Measurements from ENCODE around the gene RNF224. TPM values are rescaled to one million over a fixed set of nuclear protein-coding genes. Genes with fewer than 3 reads are reported as not detected.
A peak's percentile ranks its signal among the peaks of the same experiment; 100 is the strongest.

The RNF224 gene
- polyA plus RNA-seq, 4 donors, result 0.03 to 83.7 TPM; not detected in 2

- WGBS, 3 donors, result 91 to 95% (median 93%) methylated on average over 20 to 22 of the region's 22 CpGs
- FAIRE-seq, result no peak
- Histone ChIP-seq H3K27me3 (ENCODE audit: control insufficient read depth in 3 of 3, insufficient read depth in 3 of 3, low read length in 3 of 3) (no peaks in the 10 kb centered on the region), H3K36me3 (ENCODE audit: control insufficient read depth in 3 of 3, insufficient read depth in 2 of 3, low read depth in 1 of 3, low read length in 3 of 3) (peaks cover 0 to 61% (median 3%) of the 10 kb centered on the region in 3 donors), H3K4me3 (ENCODE audit: low read depth in 1 of 3, low read length in 3 of 3) (no peak overlapping the region), H3K9me3 (ENCODE audit: control insufficient read depth in 2 of 2, insufficient read depth in 1 of 2, low read depth in 1 of 2, low read length in 1 of 2) (no peaks in the 10 kb centered on the region), H3K27ac (ENCODE audit: low read depth in 1 of 3, low read length in 2 of 3) (no peak overlapping the region), H3K4me1 (ENCODE audit: control insufficient read depth in 3 of 3, insufficient read depth in 2 of 3, low read depth in 1 of 3, low read length in 2 of 3) (peaks cover 0 to 25% (median 0%) of the 10 kb centered on the region in 3 donors)
- no peak for DNase-seq
These were observed 11.9 kb upstream of the RNF224 start for GRCh38 chr9:137215196-137215986.

GRCh38 chr9:137216188-137216965 lies 10.9 kb upstream of the RNF224 start:
- H3K4me1 ChIP-seq (ENCODE audit: control insufficient read depth in 3 of 3, insufficient read depth in 2 of 3, low read depth in 1 of 3, low read length in 2 of 3), result peaks cover 0 to 25% (median 0%) of the 10 kb centered on the region in 3 donors
- peaks cover 0 to 61% (median 3%) of the 10 kb centered on the region in 3 donors for H3K36me3 ChIP-seq (ENCODE audit: control insufficient read depth in 3 of 3, insufficient read depth in 2 of 3, low read depth in 1 of 3, low read length in 3 of 3)
- DNase-seq, result no peak

GRCh38 chr9:137217276-137218211 lies 9.8 kb upstream of the RNF224 start:
- Histone ChIP-seq H3K4me3 (ENCODE audit: low read depth in 1 of 3, low read length in 3 of 3) (peak overlapping the region; percentile 17 to 65 (median 39)), H3K9me3 (ENCODE audit: control insufficient read depth in 2 of 2, insufficient read depth in 1 of 2, low read depth in 1 of 2, low read length in 1 of 2) (no peaks in the 10 kb centered on the region), H3K27ac (ENCODE audit: low read depth in 1 of 3, low read length in 2 of 3) (peak overlapping the region; percentile 57 to 95 (median 86)), H3K36me3 (ENCODE audit: control insufficient read depth in 3 of 3, insufficient read depth in 2 of 3, low read depth in 1 of 3, low read length in 3 of 3) (peaks cover 0 to 57% (median 3%) of the 10 kb centered on the region in 3 donors), H3K4me1 (ENCODE audit: control insufficient read depth in 3 of 3, insufficient read depth in 2 of 3, low read depth in 1 of 3, low read length in 2 of 3) (peaks cover 0 to 25% (median 0%) of the 10 kb centered on the region in 3 donors), H3K27me3 (ENCODE audit: control insufficient read depth in 3 of 3, insufficient read depth in 3 of 3, low read length in 3 of 3) (no peaks in the 10 kb centered on the region)
- DNase-seq, result peak; percentile 91 to 92
- 22 to 53% (median 36%) methylated on average over 33 to 36 of the region's 36 CpGs for WGBS, 3 donors
- FAIRE-seq, result no peak

More at GRCh38 chr9:137216188-137216965, 10.9 kb upstream of the RNF224 start:
- Histone ChIP-seq H3K27ac (ENCODE audit: low read depth in 1 of 3, low read length in 2 of 3) (peak overlapping the region in 1 of 3 donors; percentile 57), H3K27me3 (ENCODE audit: control insufficient read depth in 3 of 3, insufficient read depth in 3 of 3, low read length in 3 of 3) (no peaks in the 10 kb centered on the region), H3K4me3 (ENCODE audit: low read depth in 1 of 3, low read length in 3 of 3) (no peak overlapping the region), H3K9me3 (ENCODE audit: control insufficient read depth in 2 of 2, insufficient read depth in 1 of 2, low read depth in 1 of 2, low read length in 1 of 2) (no peaks in the 10 kb centered on the region)
- WGBS, 3 donors, result 90 to 94% (median 93%) methylated on average over 23 to 30 of the region's 30 CpGs
- no peak for FAIRE-seq

- Histone ChIP-seq H3K27me3 (ENCODE audit: control insufficient read depth in 3 of 3, insufficient read depth in 3 of 3, low read length in 3 of 3) (no peaks in the 10 kb centered on the region), H3K27ac (ENCODE audit: low read depth in 1 of 3, low read length in 2 of 3) (peak overlapping the region; percentile 41 to 95 (median 78)), H3K4me1 (ENCODE audit: control insufficient read depth in 3 of 3, insufficient read depth in 2 of 3, low read depth in 1 of 3, low read length in 2 of 3) (peaks cover 0 to 30% (median 0%) of the 10 kb centered on the region in 3 donors), H3K36me3 (ENCODE audit: control insufficient read depth in 3 of 3, insufficient read depth in 2 of 3, low read depth in 1 of 3, low read length in 3 of 3) (peaks cover 0 to 55% (median 3%) of the 10 kb centered on the region in 3 donors), H3K4me3 (ENCODE audit: low read depth in 1 of 3, low read length in 3 of 3) (peak overlapping the region in 1 of 3 donors; percentile 65), H3K9me3 (ENCODE audit: control insufficient read depth in 2 of 2, insufficient read depth in 1 of 2, low read depth in 1 of 2, low read length in 1 of 2) (no peaks in the 10 kb centered on the region)
- 55 to 88% (median 65%) methylated on average over 24 to 30 of the region's 30 CpGs for WGBS, 3 donors
- DNase-seq, result no peak
- no peak for FAIRE-seq
These were observed 9.0 kb upstream of the RNF224 start for GRCh38 chr9:137218212-137218753.

GRCh38 chr9:137218754-137219271 lies 8.5 kb upstream of the RNF224 start:
- FAIRE-seq, result no peak
- peaks cover 0 to 30% (median 0%) of the 10 kb centered on the region in 3 donors for H3K4me1 ChIP-seq (ENCODE audit: control insufficient read depth in 3 of 3, insufficient read depth in 2 of 3, low read depth in 1 of 3, low read length in 2 of 3)
- WGBS, 3 donors, result 23 to 57% (median 36%) methylated on average over 12 of the region's 12 CpGs

GRCh38 chr9:137219757-137220316 lies 7.5 kb upstream of the RNF224 start:
- H3K4me1 ChIP-seq (ENCODE audit: control insufficient read depth in 3 of 3, insufficient read depth in 2 of 3, low read depth in 1 of 3, low read length in 2 of 3), result peaks cover 0 to 38% (median 0%) of the 10 kb centered on the region in 3 donors
- FAIRE-seq (no peak), DNase-seq (no peak)
- H3K27me3 ChIP-seq (ENCODE audit: control insufficient read depth in 3 of 3, insufficient read depth in 3 of 3, low read length in 3 of 3), result no peaks in the 10 kb centered on the region
- no peak overlapping the region for H3K4me3 ChIP-seq (ENCODE audit: low read depth in 1 of 3, low read length in 3 of 3)
- H3K9me3 ChIP-seq (ENCODE audit: control insufficient read depth in 2 of 2, insufficient read depth in 1 of 2, low read depth in 1 of 2, low read length in 1 of 2), result no peaks in the 10 kb centered on the region
- H3K36me3 ChIP-seq (ENCODE audit: control insufficient read depth in 3 of 3, insufficient read depth in 2 of 3, low read depth in 1 of 3, low read length in 3 of 3), result peaks cover 0 to 46% (median 3%) of the 10 kb centered on the region in 3 donors
- 84 to 91% (median 90%) methylated on average over 10 of the region's 10 CpGs for WGBS, 3 donors
- no peak overlapping the region for H3K27ac ChIP-seq (ENCODE audit: low read depth in 1 of 3, low read length in 2 of 3)

More at GRCh38 chr9:137218754-137219271, 8.5 kb upstream of the RNF224 start:
- Histone ChIP-seq H3K27me3 (ENCODE audit: control insufficient read depth in 3 of 3, insufficient read depth in 3 of 3, low read length in 3 of 3) (no peaks in the 10 kb centered on the region), H3K36me3 (ENCODE audit: control insufficient read depth in 3 of 3, insufficient read depth in 2 of 3, low read depth in 1 of 3, low read length in 3 of 3) (peaks cover 0 to 55% (median 3%) of the 10 kb centered on the region in 3 donors), H3K27ac (ENCODE audit: low read depth in 1 of 3, low read length in 2 of 3) (peak overlapping the region; percentile 41 to 78 (median 68)), H3K4me3 (ENCODE audit: low read depth in 1 of 3, low read length in 3 of 3) (peak overlapping the region in 1 of 3 donors; percentile 65), H3K9me3 (ENCODE audit: control insufficient read depth in 2 of 2, insufficient read depth in 1 of 2, low read depth in 1 of 2, low read length in 1 of 2) (no peaks in the 10 kb centered on the region)
- DNase-seq, result peak; percentile 78 to 86

- Histone ChIP-seq H3K4me3 (ENCODE audit: low read depth in 1 of 3, low read length in 3 of 3) (no peak overlapping the region), H3K27me3 (ENCODE audit: control insufficient read depth in 3 of 3, insufficient read depth in 3 of 3, low read length in 3 of 3) (no peaks in the 10 kb centered on the region), H3K27ac (ENCODE audit: low read depth in 1 of 3, low read length in 2 of 3) (no peak overlapping the region), H3K9me3 (ENCODE audit: control insufficient read depth in 2 of 2, insufficient read depth in 1 of 2, low read depth in 1 of 2, low read length in 1 of 2) (no peaks in the 10 kb centered on the region), H3K36me3 (ENCODE audit: control insufficient read depth in 3 of 3, insufficient read depth in 2 of 3, low read depth in 1 of 3, low read length in 3 of 3) (peaks cover 0 to 39% (median 3%) of the 10 kb centered on the region in 3 donors), H3K4me1 (ENCODE audit: control insufficient read depth in 3 of 3, insufficient read depth in 2 of 3, low read depth in 1 of 3, low read length in 2 of 3) (peaks cover 0 to 44% (median 0%) of the 10 kb centered on the region in 3 donors)
- WGBS, 3 donors, result 89 to 93% (median 89%) methylated on average over 45 to 52 of the region's 52 CpGs
- DNase-seq, result no peak
- no peak for FAIRE-seq
These were observed 6.8 kb upstream of the RNF224 start for GRCh38 chr9:137220317-137221094.
